Measurements from ENCODE around the gene NFIX. TPM values are rescaled to one million over a fixed set of nuclear protein-coding genes. Genes with fewer than 3 reads are reported as not detected.
A peak's percentile ranks its signal among the peaks of the same experiment; 100 is the strongest.

The NFIX gene
- total RNA-seq, 4 donors from 2014 or later: 27.4 to 381 (median 78.4) TPM

DNA sequence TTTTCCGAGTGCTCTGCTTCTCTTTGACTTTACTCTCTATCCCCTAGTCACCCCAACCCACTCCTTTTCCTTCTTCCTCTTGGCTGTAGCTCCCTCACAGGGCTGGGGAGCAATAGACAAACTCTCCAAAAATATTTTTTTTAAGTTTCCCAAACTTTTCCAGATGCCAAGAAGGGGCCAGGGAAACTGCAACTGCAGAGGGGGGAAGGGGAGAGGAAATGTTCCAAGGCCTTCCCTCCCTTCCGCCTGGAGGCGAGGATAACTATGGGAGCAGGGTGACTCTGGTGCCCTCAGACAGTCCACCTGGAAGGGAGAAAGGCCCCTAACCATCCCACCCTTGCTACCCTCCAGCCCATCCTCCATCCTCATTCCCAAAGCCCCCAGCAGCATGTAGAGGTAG lies 58.0 kb downstream of the NFIX start:
- Histone ChIP-seq H3K27me3 (no peaks in the 10 kb centered on the region), H3K4me1 (peaks cover 34 to 68% of the 10 kb centered on the region in 2 donors), H3K27ac (peak overlapping the region; percentile 98 to 100), H3K36me3 (no peaks in the 10 kb centered on the region), H3K9me3 (no peaks in the 10 kb centered on the region), H3K4me3 (no peak overlapping the region)
- DNase-seq: no peak
- intact Hi-C loops (cut with DNase I; ENCODE audit: low total_unique reads): no loop called here
- TF ChIP-seq CTCF (IDR thresholded peaks at IDR 0.05) (no peak), POLR2A (IDR thresholded peaks at IDR 0.05) (no peak)

GRCh38 chr19:13053761-13054625 lies 58.7 kb downstream of the NFIX start:
- intact Hi-C loops (cut with DNase I; ENCODE audit: low total_unique reads): no loop called here
- peak; percentile 90 to 92 for DNase-seq
- H3K9me3 ChIP-seq: no peaks in the 10 kb centered on the region
- H3K4me1 ChIP-seq: peaks cover 34 to 76% of the 10 kb centered on the region in 2 donors
- no peaks in the 10 kb centered on the region for H3K36me3 ChIP-seq
- TF ChIP-seq CTCF (IDR thresholded peaks at IDR 0.05): no peak
- no peak for TF ChIP-seq POLR2A (IDR thresholded peaks at IDR 0.05)
- H3K4me3 ChIP-seq: no peak overlapping the region
- H3K27ac ChIP-seq: peak overlapping the region; percentile 98 to 100
- H3K27me3 ChIP-seq: no peaks in the 10 kb centered on the region

- DNase-seq: peak in 1 of 2 donors; percentile 77
- H3K27me3 ChIP-seq: no peaks in the 10 kb centered on the region
- no peaks in the 10 kb centered on the region for H3K9me3 ChIP-seq
- intact Hi-C loops (cut with DNase I; ENCODE audit: low total_unique reads): no loop called here
- TF ChIP-seq CTCF (IDR thresholded peaks at IDR 0.05): no peak
- H3K36me3 ChIP-seq: no peaks in the 10 kb centered on the region
- H3K4me3 ChIP-seq: peak overlapping the region in 1 of 2 donors; percentile 19
- peak overlapping the region; percentile 98 to 100 for H3K27ac ChIP-seq
- peaks cover 34 to 81% of the 10 kb centered on the region in 2 donors for H3K4me1 ChIP-seq
Measured at GRCh38 chr19:13054626-13055212, 59.4 kb downstream of the NFIX start.

DNA sequence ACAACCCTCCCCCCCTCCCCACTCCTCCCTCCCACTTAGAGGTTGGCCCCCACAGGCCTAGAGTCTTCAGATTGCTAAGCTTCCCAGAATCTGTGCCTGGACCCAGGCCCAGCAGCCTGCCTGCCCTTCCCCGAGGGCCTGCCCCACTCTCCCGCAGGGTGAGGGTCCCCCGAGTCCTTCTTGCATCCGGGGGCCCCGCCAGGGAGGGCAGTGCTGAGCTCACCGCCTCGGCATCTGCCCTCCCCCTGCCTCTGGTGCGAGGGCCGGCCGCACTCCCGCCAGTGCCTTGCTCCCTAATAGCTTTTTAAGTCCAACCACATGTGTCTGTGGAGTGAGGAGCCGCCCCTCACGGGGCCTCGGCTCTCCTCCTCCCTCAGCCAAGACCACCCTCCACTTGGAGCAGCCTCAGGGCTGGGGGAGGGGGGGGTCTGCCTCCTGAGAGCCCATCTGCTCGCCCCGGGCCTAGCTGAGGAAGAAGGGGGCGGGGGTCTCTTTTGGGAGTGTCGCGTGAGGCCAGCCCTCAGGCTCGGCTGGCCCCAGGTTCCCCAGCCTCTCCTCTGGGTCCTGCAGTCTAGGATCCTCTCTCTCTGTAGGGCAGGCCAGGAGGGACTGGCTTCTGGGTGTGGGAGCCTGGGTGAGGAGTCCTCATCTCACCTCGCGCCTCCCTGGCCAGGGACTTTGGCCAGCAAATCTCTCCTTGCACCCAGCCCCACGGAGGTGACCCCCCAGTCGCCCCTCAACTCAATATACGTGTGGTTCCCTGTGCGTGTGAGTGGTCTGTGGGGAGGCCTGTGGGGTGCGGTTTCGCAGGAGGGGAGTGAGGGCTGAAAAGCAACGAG lies 60.2 kb downstream of the NFIX start:
- H3K4me3 ChIP-seq: peak overlapping the region; percentile 19 to 21
- no peaks in the 10 kb centered on the region for H3K9me3 ChIP-seq
- H3K27me3 ChIP-seq: no peaks in the 10 kb centered on the region
- peak; percentile 87 to 92 for DNase-seq
- H3K36me3 ChIP-seq: no peaks in the 10 kb centered on the region
- peak overlapping the region; percentile 98 to 100 for H3K27ac ChIP-seq
- intact Hi-C loops (cut with DNase I; ENCODE audit: low total_unique reads): no loop called here
- peaks cover 34 to 78% of the 10 kb centered on the region in 2 donors for H3K4me1 ChIP-seq
- TF ChIP-seq POLR2A (IDR thresholded peaks at IDR 0.05) (peak in 1 of 2 donors; percentile 49), CTCF (IDR thresholded peaks at IDR 0.05) (no peak)
